ENCODE results near the gene METTL3. TPM values are rescaled to one million over a fixed set of nuclear protein-coding genes. Genes with fewer than 3 reads are reported as not detected.

Gene METTL3
- total and polyA plus RNA-seq, 2 donors, result 67.5 to 69.3 TPM

- Histone ChIP-seq H3K27ac (ENCODE audit: low read depth in 1 of 2, low read length in 1 of 2) (no peak overlapping the region), H3K27me3 (ENCODE audit: control insufficient read depth in 2 of 2, insufficient read depth in 1 of 2, low read length in 1 of 2) (peaks cover 3 to 13% of the 10 kb centered on the region in 2 donors), H3K4me1 (ENCODE audit: control insufficient read depth in 2 of 2, insufficient read depth in 2 of 2, low read length in 2 of 2) (no peaks in the 10 kb centered on the region), H3K36me3 (ENCODE audit: control insufficient read depth in 2 of 2, insufficient read depth in 2 of 2, low read length in 1 of 2) (no peaks in the 10 kb centered on the region), H3K9me3 (ENCODE audit: control insufficient read depth in 2 of 2, insufficient read depth in 1 of 2, low read length in 1 of 2) (no peaks in the 10 kb centered on the region), H3K4me3 (ENCODE audit: low read length in 2 of 2) (no peak overlapping the region)
- WGBS, result 79% methylated on average over 7 of the region's 7 CpGs
- DNase-seq (ENCODE audit: low read depth in 6 of 9, low spot score in 9 of 9), result no peak
Measured at GRCh38 chr14:21543521-21543960, 32.4 kb upstream of the METTL3 start.

- H3K27ac ChIP-seq (ENCODE audit: low read depth in 1 of 2, low read length in 1 of 2), result no peak overlapping the region
- peaks cover 4 to 32% of the 10 kb centered on the region in 2 donors for H3K27me3 ChIP-seq (ENCODE audit: control insufficient read depth in 2 of 2, insufficient read depth in 1 of 2, low read length in 1 of 2)
- no peaks in the 10 kb centered on the region for H3K36me3 ChIP-seq (ENCODE audit: control insufficient read depth in 2 of 2, insufficient read depth in 2 of 2, low read length in 1 of 2)
- WGBS, result 96% methylated on average over 9 of the region's 9 CpGs
- no peaks in the 10 kb centered on the region for H3K9me3 ChIP-seq (ENCODE audit: control insufficient read depth in 2 of 2, insufficient read depth in 1 of 2, low read length in 1 of 2)
- H3K4me3 ChIP-seq (ENCODE audit: low read length in 2 of 2), result no peak overlapping the region
- DNase-seq (ENCODE audit: low read depth in 6 of 9, low spot score in 9 of 9), result no peak
- H3K4me1 ChIP-seq (ENCODE audit: control insufficient read depth in 2 of 2, insufficient read depth in 2 of 2, low read length in 2 of 2), result peaks cover 5 to 7% of the 10 kb centered on the region in 2 donors
Measured at GRCh38 chr14:21541413-21542074, 30.4 kb upstream of the METTL3 start.

- Histone ChIP-seq H3K9me3 (ENCODE audit: control insufficient read depth in 2 of 2, insufficient read depth in 1 of 2, low read length in 1 of 2) (no peaks in the 10 kb centered on the region), H3K27me3 (ENCODE audit: control insufficient read depth in 2 of 2, insufficient read depth in 1 of 2, low read length in 1 of 2) (peaks cover 13 to 53% of the 10 kb centered on the region in 2 donors), H3K4me1 (ENCODE audit: control insufficient read depth in 2 of 2, insufficient read depth in 2 of 2, low read length in 2 of 2) (peaks cover 10 to 14% of the 10 kb centered on the region in 2 donors), H3K27ac (ENCODE audit: low read depth in 1 of 2, low read length in 1 of 2) (no peak overlapping the region), H3K4me3 (ENCODE audit: low read length in 2 of 2) (no peak overlapping the region), H3K36me3 (ENCODE audit: control insufficient read depth in 2 of 2, insufficient read depth in 2 of 2, low read length in 1 of 2) (no peaks in the 10 kb centered on the region)
- WGBS, result 54% methylated on average over 3 of the region's 3 CpGs
- no peak for DNase-seq (ENCODE audit: low read depth in 6 of 9, low spot score in 9 of 9)
Measured at GRCh38 chr14:21539189-21539940, 28.2 kb upstream of the METTL3 start.

GRCh38 chr14:21537090-21537424 is 25.9 kb upstream of the METTL3 start:
- no peaks in the 10 kb centered on the region for H3K36me3 ChIP-seq (ENCODE audit: control insufficient read depth in 2 of 2, insufficient read depth in 2 of 2, low read length in 1 of 2)
- 36% methylated on average over 3 of the region's 3 CpGs for WGBS
- H3K27me3 ChIP-seq (ENCODE audit: control insufficient read depth in 2 of 2, insufficient read depth in 1 of 2, low read length in 1 of 2), result peaks cover 16 to 65% of the 10 kb centered on the region in 2 donors
- peaks cover 10 to 15% of the 10 kb centered on the region in 2 donors for H3K4me1 ChIP-seq (ENCODE audit: control insufficient read depth in 2 of 2, insufficient read depth in 2 of 2, low read length in 2 of 2)
- no peak for DNase-seq (ENCODE audit: low read depth in 6 of 9, low spot score in 9 of 9)
- no peak overlapping the region for H3K4me3 ChIP-seq (ENCODE audit: low read length in 2 of 2)
- no peak overlapping the region for H3K27ac ChIP-seq (ENCODE audit: low read depth in 1 of 2, low read length in 1 of 2)
- no peaks in the 10 kb centered on the region for H3K9me3 ChIP-seq (ENCODE audit: control insufficient read depth in 2 of 2, insufficient read depth in 1 of 2, low read length in 1 of 2)

- WGBS, result 10% methylated on average over 25 of the region's 25 CpGs
Measured at GRCh38 chr14:21536418-21537089, 25.4 kb upstream of the METTL3 start.

GRCh38 chr14:21535545-21536417 is 24.6 kb upstream of the METTL3 start:
- Histone ChIP-seq H3K27me3 (ENCODE audit: control insufficient read depth in 2 of 2, insufficient read depth in 1 of 2, low read length in 1 of 2) (peaks cover 16 to 65% of the 10 kb centered on the region in 2 donors), H3K27ac (ENCODE audit: low read depth in 1 of 2, low read length in 1 of 2) (no peak overlapping the region), H3K4me1 (ENCODE audit: control insufficient read depth in 2 of 2, insufficient read depth in 2 of 2, low read length in 2 of 2) (peaks cover 10 to 15% of the 10 kb centered on the region in 2 donors), H3K4me3 (ENCODE audit: low read length in 2 of 2) (no peak overlapping the region), H3K9me3 (ENCODE audit: control insufficient read depth in 2 of 2, insufficient read depth in 1 of 2, low read length in 1 of 2) (no peaks in the 10 kb centered on the region), H3K36me3 (ENCODE audit: control insufficient read depth in 2 of 2, insufficient read depth in 2 of 2, low read length in 1 of 2) (no peaks in the 10 kb centered on the region)
- 51% methylated on average over 6 of the region's 6 CpGs for WGBS
- DNase-seq (ENCODE audit: low read depth in 6 of 9, low spot score in 9 of 9), result no peak

More at GRCh38 chr14:21536418-21537089, 25.4 kb upstream of the METTL3 start:
- peaks cover 16 to 65% of the 10 kb centered on the region in 2 donors for H3K27me3 ChIP-seq (ENCODE audit: control insufficient read depth in 2 of 2, insufficient read depth in 1 of 2, low read length in 1 of 2)
- H3K36me3 ChIP-seq (ENCODE audit: control insufficient read depth in 2 of 2, insufficient read depth in 2 of 2, low read length in 1 of 2), result no peaks in the 10 kb centered on the region
- no peaks in the 10 kb centered on the region for H3K9me3 ChIP-seq (ENCODE audit: control insufficient read depth in 2 of 2, insufficient read depth in 1 of 2, low read length in 1 of 2)
- H3K4me1 ChIP-seq (ENCODE audit: control insufficient read depth in 2 of 2, insufficient read depth in 2 of 2, low read length in 2 of 2), result peaks cover 10 to 15% of the 10 kb centered on the region in 2 donors
- H3K27ac ChIP-seq (ENCODE audit: low read depth in 1 of 2, low read length in 1 of 2), result no peak overlapping the region
- no peak for DNase-seq (ENCODE audit: low read depth in 6 of 9, low spot score in 9 of 9)
- no peak overlapping the region for H3K4me3 ChIP-seq (ENCODE audit: low read length in 2 of 2)

GRCh38 chr14:21534576-21534975 is 23.4 kb upstream of the METTL3 start:
- H3K36me3 ChIP-seq (ENCODE audit: control insufficient read depth in 2 of 2, insufficient read depth in 2 of 2, low read length in 1 of 2), result no peaks in the 10 kb centered on the region
- H3K4me3 ChIP-seq (ENCODE audit: low read length in 2 of 2), result no peak overlapping the region
- H3K4me1 ChIP-seq (ENCODE audit: control insufficient read depth in 2 of 2, insufficient read depth in 2 of 2, low read length in 2 of 2), result peaks cover 10 to 15% of the 10 kb centered on the region in 2 donors
- 70% methylated on average over 4 of the region's 4 CpGs for WGBS
- peaks cover 14 to 62% of the 10 kb centered on the region in 2 donors for H3K27me3 ChIP-seq (ENCODE audit: control insufficient read depth in 2 of 2, insufficient read depth in 1 of 2, low read length in 1 of 2)
- no peak overlapping the region for H3K27ac ChIP-seq (ENCODE audit: low read depth in 1 of 2, low read length in 1 of 2)
- no peaks in the 10 kb centered on the region for H3K9me3 ChIP-seq (ENCODE audit: control insufficient read depth in 2 of 2, insufficient read depth in 1 of 2, low read length in 1 of 2)
- DNase-seq (ENCODE audit: low read depth in 6 of 9, low spot score in 9 of 9), result peak in 2 of 9 donors; percentile 20 to 40

- H3K4me1 ChIP-seq (ENCODE audit: control insufficient read depth in 2 of 2, insufficient read depth in 2 of 2, low read length in 2 of 2), result peaks cover 10 to 15% of the 10 kb centered on the region in 2 donors
- H3K27me3 ChIP-seq (ENCODE audit: control insufficient read depth in 2 of 2, insufficient read depth in 1 of 2, low read length in 1 of 2), result peaks cover 13 to 49% of the 10 kb centered on the region in 2 donors
Measured at GRCh38 chr14:21533294-21533693, 22.2 kb upstream of the METTL3 start.

More at GRCh38 chr14:21533294-21533693, 22.2 kb upstream of the METTL3 start:
- Histone ChIP-seq H3K9me3 (ENCODE audit: control insufficient read depth in 2 of 2, insufficient read depth in 1 of 2, low read length in 1 of 2) (no peaks in the 10 kb centered on the region), H3K27ac (ENCODE audit: low read depth in 1 of 2, low read length in 1 of 2) (no peak overlapping the region), H3K36me3 (ENCODE audit: control insufficient read depth in 2 of 2, insufficient read depth in 2 of 2, low read length in 1 of 2) (no peaks in the 10 kb centered on the region), H3K4me3 (ENCODE audit: low read length in 2 of 2) (no peak overlapping the region)
- DNase-seq (ENCODE audit: low read depth in 6 of 9, low spot score in 9 of 9), result no peak

Measured in thymus (tissue), 11 donors.